HG03565 (cell line): ENCODE measurements around the gene LRRC3.

ENCODE experiments used
- ATAC-seq: cut with Tn5 transposase; IDR thresholded peaks from one replicate; pipeline ENCODE4 v1.9.1; 2021; ENCODE audit warnings: mild to moderate bottlenecking, moderate library complexity; ENCODE audit not compliant: unreplicated experiment

LRRC3 gene

GRCh38 chr21:44456214-44456914 lies 1.1 kb downstream of the LRRC3 start:
- ATAC-seq = no peak

GRCh38 chr21:44456915-44457736 lies 1.8 kb downstream of the LRRC3 start:
- no peak for ATAC-seq

- no peak for ATAC-seq
Measured at GRCh38 chr21:44458971-44459711, 3.8 kb downstream of the LRRC3 start.

GRCh38 chr21:44459712-44460440 lies 4.6 kb downstream of the LRRC3 start:
- no peak for ATAC-seq

- no peak for ATAC-seq
Measured at GRCh38 chr21:44460441-44460755, 5.1 kb downstream of the LRRC3 start.

GRCh38 chr21:44461005-44461404 lies 5.7 kb downstream of the LRRC3 start:
- ATAC-seq = no peak

GRCh38 chr21:44461464-44462001 lies 6.2 kb downstream of the LRRC3 start:
- no peak for ATAC-seq

GRCh38 chr21:44462086-44462833 lies 7.0 kb downstream of the LRRC3 start:
- ATAC-seq = no peak

GRCh38 chr21:44462834-44463200 lies 7.5 kb downstream of the LRRC3 start:
- no peak for ATAC-seq

GRCh38 chr21:44463724-44464123 lies 8.4 kb downstream of the LRRC3 start:
- no peak for ATAC-seq

- ATAC-seq = no peak
Measured at GRCh38 chr21:44464351-44464750, 9.0 kb downstream of the LRRC3 start.

- no peak for ATAC-seq
Measured at GRCh38 chr21:44466351-44466954, 11.1 kb downstream of the LRRC3 start.

- ATAC-seq = no peak
Measured at GRCh38 chr21:44466996-44467858, 11.9 kb downstream of the LRRC3 start.

- ATAC-seq = no peak
Measured at GRCh38 chr21:44467859-44468195, 12.5 kb downstream of the LRRC3 start.

GRCh38 chr21:44471341-44471740 lies 16.0 kb downstream of the LRRC3 start:
- ATAC-seq = no peak

GRCh38 chr21:44471996-44472395 lies 16.7 kb downstream of the LRRC3 start:
- ATAC-seq = no peak

- ATAC-seq = no peak
Measured at GRCh38 chr21:44473915-44474555, 18.7 kb downstream of the LRRC3 start.

- no peak for ATAC-seq
Measured at GRCh38 chr21:44475266-44475845, 20.0 kb downstream of the LRRC3 start.
